HG02678 (cell line): Measurements from ENCODE around the gene CD9.
"Not testable (repeated sequence)": the region's sequence is repeated elsewhere in the genome, so short reads cannot be mapped to it uniquely, and the experiment has no call there.

Source experiments
- ATAC-seq: cut with Tn5 transposase; IDR thresholded peaks from one replicate; pipeline ENCODE4 v1.9.1; 2021; ENCODE audit warnings: mild to moderate bottlenecking, moderate library complexity; ENCODE audit not compliant: unreplicated experiment

Gene CD9

DNA sequence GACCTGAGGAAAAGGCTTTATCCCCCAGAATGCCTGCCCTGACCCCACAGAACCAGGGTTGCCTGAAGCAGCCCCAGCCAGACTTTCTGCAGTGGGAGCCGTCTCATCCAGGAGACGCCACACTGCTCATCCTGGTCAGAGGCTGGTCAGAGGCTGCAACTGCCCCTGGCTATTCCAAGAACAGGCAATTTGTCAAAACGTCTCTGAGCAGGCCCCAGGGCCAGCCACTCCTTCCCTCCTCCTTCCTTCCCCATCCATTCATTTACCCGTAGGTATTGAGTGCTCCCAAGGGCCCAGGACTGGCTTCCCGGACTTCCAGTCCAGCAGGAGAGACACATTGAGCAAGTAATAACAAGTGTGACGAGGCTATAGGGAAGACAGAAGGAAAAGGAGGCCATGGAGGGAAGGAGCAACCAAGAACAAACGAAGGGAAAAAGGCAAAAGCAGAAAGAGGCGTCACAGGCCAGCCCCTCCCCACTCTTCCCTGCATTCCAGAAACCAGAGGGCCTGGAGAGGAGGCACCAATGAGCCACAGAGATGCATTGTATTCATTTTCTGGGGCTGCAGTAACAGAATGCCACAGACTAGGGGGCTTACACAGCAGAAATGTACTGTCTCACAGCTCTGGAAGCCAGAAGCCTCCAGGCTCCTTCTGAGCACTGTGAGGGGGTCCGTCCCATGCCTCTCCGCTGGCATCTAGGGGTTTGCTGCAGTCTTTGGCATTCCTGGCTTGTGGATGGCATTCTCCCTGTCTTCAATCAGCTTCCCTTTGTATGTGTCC is 21.0 kb upstream of the CD9 start:
- ATAC-seq, result no peak

DNA sequence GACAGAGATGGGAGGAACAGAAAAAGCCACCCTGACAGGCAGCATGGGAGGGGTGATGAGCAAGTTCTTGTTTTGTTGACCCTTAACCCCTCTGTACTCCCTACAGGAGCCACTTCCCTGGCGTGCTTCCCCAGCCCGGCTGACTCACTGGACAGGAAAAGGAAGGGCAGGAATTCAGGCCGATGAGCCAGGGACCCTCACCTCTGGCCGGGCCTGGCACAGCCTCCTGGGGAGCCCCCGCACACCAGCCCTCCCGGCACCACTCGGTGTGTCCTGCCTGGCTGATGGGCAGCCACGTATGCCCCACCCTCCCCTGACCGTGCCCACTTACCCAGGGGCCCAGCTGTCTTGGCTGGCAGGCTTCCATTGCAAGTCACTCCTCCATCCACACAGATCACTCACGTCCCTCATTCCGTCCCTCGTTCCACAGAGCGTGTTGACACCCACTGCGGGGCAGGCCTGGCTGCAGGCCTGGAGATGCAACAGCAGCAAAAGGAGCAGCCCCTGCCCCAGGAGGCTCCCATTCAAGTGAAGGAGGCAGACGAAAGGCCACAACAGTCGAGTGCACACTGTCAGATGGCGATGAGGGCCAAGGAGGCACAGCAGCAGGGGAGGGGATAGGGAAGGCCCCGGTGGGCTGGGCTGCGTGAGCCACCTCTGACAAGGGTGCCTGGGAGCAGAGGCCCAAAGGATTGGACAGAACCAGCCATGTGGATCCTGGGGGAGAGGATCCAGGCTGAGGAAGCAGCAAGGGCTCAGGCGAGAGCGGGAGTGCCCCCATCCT is 19.7 kb upstream of the CD9 start:
- no peak for ATAC-seq

DNA sequence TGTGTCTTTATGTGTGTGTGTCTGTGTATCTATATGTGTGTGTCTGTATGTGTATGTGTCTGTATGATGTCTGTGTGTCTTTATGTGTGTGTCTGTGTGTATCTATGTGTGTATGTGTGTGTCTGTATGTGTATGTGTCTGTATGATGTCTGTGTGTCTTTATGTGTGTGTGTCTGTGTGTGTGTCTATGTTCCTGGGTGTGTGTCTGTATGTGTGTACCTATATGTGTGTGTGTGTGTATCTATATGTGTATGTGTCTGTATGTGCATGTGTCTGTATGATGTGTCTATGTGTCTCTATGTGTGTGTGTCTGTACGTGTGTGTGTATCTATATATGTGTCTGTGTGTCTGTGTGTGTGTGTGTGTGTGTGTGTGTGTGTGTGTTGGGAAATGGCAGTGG is 19.0 kb upstream of the CD9 start:
- no peak for ATAC-seq

DNA sequence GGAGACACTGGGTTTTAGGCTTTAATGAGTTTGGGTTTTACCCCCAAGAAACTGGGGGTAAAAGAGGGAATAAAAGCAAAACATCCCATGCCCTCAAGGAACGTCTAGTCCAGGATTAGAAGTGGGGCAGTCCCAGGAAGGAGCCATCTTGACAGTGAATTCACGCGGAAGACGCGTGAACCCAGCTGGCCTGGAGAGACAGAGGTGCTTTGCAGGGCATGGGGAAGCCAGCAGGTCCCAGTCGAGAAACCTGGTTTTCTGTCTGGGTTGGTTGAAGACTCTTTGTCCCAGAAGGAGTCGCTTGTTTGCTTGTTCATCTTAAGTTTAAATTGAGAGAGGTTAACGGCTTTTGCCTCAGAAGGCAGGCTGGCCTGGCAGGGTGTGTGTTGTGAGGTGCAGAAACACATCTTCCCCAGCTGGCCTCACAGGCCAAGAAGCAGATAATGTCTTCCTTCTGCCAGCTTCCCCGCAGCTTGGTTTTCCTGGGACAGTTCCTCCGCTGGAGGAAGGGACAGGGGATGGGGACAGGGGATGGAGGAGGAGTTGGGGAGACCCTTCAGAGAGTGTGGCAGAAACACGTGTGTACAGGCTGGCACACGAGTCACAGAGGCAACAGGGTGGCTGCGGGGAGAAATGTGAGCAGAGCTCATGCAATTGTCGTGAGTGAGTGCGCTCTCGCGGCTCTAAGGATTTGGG is 18.5 kb upstream of the CD9 start:
- ATAC-seq, result no peak

DNA sequence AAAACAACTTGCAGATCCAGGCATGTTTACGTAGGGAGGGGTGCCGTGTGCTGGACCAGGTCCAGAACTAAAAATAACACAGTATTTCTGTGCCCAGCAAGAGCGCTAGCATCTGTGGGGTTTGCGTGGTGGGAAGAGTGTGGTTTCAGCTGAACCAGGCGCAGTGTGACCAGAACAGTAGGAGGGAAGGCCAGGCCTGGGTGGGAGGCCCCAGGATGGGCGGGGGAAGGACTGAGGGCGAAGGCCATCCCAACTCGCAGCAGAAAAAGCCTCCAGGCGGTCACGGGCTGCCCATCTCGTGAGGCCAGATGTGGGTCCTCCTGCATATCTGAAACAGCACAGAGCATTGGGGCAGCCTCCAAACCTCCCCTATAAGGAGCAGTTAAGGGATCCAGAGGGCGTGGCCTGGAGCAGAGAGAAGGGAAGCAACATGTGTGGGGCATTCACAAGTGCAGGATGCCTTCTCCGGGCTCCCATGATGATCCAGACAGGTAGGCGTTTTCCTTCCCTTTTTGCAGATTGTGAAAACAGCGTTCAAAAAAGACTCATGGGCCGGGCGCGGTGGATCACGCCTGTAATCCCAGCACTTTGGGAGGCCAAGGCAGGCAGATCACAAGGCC is 17.8 kb upstream of the CD9 start:
- no peak for ATAC-seq

DNA sequence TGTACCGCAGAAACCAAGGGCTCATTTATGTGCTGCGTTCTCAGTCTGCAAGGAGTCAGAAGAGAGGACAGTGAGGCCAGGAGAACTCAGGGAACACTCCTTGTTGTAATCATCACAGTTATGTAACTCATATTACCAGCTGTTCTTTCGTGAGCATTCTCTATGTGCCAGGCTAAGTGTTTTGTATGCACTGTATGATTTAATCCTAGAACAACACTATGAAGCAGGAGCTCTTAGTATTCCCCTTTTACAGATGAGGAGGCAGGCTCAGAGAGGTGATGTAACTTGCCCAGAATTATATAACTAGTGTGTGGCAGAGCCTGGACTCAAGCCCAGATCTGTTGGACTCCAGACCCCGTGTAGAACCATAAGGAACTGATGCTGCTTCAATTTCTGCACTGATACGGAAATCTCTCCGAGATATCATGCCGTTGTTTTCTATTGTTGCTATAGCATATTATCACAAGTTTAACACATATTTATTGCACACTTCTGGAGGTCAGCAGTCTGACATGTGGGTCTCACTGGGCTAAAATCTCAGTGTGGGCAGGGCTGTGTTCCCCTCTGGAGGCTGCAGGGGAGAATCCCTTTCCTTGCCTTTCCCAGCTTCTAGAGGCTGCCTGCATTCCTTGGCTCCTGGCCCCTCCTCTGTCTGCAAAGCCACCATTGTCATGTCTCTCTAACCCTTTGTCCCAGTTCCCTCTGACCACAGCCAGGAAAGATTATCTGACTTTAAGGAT is 16.3 kb upstream of the CD9 start:
- ATAC-seq, result no peak

DNA sequence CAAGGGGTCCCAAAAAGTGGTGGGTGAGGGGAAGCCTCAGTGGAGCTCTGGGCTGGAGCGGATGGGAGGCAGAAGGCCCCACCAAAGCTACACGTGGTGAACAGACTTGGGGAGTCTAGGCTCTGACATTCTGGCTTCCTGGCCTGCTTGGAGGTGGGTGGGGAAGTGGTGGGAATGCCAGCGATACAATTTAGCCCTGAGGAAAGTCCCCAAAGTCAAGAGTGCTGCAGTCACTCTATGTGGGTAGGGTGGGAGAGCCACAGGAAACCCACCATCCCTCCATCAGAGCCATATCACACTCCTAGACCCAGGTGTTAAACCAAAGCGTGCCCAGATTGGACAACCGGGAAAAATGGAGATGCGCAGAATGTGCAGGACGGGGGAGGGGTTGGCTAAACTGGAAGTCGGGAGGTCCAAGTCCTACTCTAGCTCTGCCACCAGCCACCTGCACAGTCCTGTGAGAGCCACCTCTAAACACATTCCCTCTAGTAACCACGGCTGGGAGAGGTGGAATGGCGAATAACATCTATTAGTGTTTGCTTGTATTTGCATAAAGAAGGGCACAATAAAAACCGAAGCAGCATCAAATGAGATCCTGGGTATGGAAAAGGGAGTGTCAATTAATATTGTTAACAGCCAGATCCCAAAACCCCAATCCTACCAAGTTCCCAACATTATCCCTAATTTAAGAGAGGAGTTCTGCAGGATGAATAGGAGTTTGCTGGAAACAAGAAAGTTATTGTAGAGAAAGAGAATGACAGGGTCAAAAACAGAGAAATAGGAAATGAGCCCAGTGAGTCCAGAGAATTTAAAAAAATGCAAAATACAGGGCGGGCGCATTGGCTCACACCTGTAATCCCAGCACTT is 14.0 kb upstream of the CD9 start:
- no peak for ATAC-seq

DNA sequence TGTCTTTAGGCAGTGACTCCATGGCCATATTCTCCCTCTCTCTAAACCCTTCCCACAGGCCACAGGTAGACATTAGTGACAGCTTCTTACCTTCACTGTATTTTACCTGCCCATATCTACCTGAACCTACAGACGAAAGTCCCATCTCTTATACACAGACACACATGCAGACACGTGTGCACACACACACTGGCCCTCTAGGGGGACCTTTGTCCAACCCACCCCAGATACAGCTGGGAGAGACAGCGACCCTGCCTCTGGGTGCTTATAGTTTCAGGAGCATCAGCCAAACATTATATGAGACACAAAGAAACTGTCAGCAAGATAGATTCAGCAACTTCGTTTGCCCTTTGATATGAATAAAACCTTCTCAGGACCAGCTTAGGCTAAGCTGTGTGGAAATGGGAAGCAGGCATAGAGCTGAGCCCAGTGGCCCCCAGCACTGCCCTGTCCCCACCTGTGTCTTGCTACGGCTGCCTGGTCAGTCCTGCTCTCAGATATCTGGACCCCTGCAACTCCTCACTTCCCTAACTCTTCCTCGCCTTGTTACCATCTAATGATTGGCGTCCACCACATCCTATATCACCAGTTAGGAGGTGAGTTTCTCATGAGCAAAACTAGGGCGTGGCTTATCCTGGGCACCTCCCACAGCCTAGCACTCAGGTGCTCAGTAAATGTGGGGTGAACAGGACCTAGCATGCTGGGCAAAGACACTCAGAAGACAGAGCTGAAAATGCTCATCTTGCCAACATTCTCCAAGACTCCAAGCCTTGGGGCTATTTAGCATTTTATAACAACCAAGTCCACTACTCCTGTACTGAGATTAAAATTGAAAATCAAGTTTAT is 12.0 kb upstream of the CD9 start:
- ATAC-seq, result no peak

DNA sequence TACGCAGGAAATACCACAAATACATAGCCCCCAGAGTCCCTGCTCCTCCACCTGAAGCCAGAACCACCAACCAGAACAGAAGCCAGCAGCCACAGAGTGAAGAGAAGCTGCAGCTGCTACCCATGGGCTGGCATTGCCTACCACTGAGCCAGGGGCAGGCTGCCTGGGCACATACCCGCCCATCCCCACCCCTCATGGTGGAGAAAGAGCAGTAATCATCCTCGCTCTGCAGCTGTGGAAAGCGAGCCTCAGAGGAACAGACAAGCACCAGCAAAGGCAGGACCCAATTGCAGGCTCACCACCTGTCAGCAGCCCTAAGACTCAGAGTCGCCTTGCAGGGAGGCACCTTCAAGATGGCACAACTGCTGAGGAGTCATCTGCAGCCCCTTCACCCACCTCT is 11.2 kb upstream of the CD9 start:
- ATAC-seq, result no peak

DNA sequence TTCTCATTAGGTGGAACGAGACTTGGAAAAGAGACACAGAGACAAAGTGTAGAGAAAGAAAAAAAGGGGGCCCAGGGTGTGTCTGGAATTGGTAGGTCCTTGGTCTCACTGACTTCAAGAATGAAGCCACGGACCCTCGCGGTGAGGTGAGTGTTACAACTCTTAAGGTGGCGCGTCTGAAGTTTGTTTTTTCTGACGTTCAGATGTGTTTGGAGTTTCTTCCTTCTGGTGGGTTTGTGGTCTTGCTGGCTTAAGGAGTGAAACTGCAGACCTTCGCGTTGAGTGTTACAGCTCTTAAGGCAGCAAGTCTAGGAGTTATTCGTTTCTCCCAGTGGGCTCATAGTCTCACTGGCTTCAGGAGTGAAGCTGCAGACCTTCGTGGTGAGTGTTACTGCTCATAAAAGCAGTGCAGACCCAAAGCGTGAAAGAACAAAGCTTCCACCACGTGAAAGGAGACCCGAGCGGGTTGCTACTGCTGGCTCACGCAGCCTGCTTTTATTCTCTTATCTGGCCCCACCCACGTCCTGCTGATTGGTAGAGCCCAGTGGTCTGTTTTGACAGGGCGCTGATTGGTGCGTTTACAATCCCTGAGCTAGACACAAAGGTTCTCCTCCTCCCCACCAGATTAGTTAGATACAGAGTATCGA is 10.1 kb upstream of the CD9 start:
- not testable (repeated sequence) for ATAC-seq

DNA sequence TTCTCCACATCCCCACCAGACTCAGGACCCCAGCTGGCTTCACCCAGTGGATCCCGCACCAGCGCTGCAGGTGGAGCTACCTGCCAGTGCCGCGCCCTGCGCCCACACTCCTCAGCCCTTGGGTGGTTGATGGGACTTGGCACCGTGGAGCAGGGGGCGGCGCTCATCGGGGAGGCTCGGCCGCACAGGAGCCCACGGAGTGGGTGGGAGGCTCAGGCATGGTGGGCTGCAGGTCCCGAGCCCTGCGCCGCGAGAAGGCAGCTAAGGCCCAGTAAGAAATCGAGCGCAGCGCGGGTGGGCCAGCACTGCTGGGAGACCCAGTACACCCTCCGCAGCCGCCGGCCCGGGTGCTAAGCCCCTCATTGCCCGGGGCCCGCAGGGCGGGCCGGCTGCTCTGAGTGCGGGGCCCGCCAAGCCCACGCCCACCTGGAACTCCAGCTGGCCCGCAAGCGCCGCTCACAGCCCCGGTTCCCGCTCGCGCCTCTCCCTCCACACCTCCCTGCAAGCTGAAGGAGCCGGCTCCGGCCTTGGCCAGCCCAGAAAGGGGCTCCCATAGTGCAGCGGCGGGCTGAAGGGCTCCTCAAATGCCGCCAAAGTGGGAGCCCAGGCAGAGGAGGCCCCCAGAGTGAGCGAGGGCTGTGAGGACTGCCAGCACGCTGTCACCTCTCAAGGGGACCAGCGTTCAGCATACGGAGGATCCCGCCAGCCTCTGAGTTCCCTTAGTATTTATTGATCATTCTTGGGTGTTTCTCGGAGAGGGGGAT is 9.3 kb upstream of the CD9 start:
- ATAC-seq, result not testable (repeated sequence)

DNA sequence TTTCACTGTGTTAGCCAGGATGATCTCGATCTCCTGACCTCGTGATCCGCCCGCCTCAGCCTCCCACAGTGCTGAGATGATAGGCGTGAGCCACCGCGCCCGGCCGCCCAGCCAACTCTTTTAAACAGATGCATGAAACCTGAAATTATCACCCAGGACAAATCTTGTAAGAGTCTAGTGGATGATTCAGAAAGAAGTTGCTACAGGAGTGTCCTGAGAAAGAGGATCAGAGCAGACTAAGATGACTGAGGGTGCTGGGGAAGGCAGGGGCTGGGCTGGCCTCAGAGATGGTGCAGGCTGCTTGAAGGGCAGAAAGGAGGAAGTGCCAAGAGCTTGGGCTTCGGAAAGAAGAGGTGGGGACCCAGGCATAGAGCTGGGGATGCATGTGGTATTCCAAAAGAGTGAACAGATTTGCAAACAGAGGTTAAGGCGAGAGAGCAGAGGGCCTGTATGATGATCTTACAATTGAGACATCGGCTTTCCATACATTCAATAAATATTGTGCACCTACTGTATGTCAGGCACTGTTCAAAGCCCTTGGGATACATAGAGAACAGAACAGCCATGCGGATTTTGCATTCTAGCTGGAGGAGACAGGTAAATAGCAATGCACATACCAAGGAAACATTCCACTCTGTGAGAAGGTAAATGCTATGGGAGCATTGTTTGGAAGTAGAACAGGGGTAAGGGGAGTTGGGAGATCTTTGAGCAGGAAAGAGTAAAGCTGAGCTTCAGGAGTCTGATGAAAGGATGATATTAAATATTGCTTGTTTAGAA is 7.4 kb upstream of the CD9 start:
- no peak for ATAC-seq

DNA sequence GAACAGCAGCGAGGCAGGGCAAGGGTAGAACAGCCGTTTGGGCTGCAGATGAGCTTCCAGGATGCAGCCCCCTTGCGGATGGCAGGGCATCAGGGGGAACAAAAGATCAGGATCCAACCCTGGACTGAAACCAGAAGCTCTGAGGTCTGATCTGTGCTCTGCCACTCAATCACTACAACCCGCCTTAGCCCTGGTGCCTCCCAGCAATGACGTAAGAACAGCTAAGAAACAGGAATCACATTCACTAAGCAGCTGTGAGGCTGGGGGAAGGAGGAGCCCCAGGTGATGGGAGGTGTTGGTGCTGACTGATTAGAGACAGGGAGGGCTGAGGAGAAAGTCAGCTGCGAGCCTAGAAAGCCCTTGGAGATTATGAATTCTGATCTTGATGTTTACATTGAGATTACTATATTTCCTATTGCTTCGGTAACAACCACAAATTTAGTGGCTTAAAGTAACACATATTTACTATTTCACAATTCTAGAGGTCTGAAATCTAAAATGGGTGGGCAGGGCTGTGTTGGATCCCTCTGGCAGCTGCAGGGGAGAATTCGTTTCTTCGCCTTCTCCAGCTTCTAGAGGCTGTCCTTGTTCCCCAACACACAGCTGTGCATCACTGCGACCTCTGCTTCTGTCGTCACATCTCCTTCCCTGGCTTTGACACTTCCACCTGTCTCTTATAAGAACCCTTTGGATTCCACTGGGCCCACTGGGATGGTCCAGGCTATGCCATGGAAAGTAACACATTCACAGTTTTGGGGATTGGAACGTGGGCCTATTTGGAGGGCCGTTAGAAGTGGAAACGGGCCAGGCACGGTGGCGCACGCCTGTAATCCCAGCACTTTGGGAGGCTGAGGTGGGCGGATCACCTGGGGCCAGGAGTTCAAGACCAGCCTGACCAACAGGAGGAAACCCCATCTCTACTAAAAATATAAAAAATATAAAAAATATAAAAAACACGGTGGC is 6.1 kb upstream of the CD9 start:
- no peak for ATAC-seq

DNA sequence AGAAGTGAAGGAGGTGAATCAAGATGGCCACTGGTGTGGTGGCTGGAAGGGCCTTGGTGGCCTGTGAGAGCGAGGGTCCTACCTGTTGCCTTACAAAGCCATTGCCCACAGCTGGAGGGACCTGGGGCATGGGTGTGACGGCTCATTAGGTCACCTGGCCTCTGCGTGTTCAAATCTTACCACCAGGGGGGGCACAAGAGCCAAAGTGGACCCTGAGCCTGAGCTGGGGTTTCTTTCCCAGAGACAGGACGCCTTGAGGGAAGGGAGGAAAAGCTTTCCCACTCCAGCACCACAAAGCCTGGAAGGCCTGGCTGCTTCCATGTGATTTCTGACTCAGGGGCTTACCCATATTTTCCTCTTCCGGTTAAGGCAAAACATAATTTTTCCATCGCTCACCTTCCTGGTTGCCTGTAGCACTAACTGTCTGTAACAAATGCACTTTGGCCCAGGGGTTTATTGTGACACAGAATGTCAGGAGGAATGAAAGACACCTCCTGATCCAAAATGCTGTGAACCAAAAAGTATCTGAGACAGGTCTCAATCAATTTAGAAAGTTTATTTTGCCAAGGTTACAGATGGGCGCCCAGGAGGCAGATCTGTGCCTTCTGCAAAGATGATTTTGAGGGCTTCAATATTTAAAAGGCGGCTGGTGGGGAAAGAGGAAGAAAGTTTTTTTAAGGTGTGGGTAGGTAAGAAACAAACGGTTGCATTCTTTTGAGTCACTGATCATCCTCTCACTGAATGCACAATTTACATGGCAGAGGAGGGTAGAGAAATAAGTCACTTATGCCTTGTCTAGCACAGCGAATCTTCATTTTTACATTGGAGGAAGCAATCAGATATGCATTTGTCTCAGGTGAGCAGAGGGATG is 4.3 kb upstream of the CD9 start:
- no peak for ATAC-seq

DNA sequence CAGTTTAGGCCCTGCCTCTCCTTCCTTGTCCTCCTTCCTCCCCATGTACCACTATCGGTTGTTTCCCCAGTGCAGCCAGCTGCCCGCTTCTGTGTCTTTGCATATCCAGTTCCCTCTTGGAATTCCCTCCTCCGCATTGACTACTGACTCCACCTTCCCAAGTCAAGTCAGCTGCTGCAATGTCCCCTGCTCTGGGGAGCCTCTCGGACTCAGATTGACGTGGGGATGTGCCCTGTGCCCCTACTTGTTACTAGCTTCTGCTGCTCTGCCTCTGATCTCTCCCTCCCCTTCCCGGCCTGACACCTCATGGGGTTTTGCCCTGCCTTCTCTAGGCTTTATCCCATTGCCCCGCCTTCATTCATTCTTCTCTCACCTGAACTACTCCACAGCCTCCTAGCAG is 2.1 kb upstream of the CD9 start:
- no peak for ATAC-seq
